Amniotic stem cell (primary cell): ENCODE data around the gene ZNF521.

Source experiments
- DNase-seq: peaks from one replicate; lab custom pipeline; 2025; lab: John Stamatoyannopoulos, UW

The ZNF521 gene

DNA sequence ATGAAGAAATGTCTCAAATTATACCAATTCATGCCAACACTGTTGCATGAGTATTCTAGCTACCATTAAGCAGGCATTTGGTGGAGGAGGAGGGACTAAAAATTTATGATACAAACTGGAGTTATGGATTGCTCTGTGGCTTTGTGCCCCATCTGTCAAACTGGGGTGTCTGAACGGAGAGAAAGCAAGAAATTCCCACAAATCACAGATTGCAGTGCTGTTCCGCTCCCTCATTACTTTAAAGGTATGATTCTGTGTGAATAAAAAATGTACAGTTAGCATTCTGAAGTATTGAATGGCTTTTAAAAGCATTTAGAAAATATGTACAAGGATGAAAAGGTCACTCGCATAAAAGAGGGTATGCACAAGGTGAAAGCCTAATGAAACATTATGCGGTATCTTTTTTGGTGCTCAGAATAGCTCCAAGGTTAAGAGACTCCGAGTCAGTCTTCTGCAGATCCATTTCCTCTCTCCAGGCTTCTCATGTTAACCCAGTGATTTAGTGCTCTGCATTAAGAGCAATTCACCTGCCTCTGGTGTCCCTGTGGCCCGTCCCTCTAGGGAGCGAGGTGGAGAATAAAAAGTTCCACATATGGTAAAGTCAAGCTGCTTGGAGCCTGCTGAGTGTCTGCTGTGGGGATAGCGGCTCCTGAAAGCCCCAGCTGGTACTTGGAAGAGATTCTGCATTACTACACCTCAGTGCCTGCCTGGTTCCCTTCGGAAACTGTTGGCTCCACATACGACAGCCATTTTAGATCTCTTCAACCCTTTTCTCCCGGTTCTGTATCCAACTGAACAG lies 184.2 kb downstream of the ZNF521 start:
- DNase-seq, result no peak

DNA sequence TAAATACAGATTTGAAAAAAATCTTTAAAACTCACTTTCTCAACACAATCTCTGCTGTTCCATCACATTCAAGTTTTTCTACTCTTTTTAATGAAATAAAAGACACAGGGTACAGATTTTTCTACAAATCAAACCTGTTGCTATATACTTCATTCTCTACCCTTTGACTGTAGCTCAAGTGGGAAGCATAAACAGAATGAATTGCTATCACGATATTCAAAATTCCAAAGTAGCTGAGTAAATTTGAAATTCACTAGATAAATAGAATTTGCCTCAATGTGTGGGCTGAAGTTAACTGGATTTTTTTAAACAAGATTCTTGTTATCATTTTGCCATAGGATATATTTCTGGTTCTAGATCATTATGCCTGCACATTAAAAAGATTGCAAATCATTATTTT lies 185.9 kb downstream of the ZNF521 start:
- DNase-seq, result no peak

DNA sequence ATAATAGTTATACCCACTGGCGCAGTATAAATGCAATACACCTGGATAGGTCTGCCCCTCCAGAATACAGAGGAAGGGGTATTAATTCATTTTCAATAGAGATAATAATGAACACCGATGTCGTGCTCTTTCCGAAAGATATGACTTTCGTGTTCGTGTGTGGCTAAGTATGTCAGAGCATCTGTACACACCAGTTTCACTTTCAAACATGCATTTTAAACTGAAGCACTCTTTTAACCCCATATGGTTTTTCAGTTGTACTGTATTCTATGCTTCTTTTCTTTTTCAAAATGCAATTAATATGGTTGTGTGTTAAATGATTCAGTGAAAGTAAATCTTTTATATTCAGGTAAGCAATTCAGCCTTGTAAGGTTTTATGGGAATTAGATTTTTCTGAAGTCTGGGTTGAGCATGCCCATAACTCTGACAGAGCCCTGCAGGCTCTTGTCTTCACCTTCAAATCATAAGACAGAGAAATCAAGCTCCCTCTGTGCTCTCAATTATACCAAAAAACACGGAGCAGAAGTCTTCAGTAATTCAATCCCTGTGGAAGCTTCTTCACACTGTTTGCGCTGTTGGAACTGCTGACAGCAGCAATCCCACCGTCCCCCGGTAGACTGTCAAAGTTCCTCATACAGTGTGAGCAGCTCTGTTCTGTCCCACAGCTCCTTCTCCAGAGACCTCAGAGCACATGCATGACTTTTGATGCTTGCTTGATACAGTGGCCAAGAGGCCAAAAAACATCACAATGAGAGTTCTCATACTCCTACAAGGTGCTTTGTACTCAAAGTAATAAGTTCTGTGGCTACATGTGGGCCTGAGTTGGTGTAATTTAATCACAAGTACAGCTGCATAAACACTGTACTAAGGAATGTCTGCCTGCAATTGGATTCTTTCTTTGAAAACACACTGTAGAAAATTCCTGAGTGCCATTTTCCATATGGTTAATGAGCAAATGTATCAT lies 186.8 kb downstream of the ZNF521 start:
- DNase-seq, result no peak

DNA sequence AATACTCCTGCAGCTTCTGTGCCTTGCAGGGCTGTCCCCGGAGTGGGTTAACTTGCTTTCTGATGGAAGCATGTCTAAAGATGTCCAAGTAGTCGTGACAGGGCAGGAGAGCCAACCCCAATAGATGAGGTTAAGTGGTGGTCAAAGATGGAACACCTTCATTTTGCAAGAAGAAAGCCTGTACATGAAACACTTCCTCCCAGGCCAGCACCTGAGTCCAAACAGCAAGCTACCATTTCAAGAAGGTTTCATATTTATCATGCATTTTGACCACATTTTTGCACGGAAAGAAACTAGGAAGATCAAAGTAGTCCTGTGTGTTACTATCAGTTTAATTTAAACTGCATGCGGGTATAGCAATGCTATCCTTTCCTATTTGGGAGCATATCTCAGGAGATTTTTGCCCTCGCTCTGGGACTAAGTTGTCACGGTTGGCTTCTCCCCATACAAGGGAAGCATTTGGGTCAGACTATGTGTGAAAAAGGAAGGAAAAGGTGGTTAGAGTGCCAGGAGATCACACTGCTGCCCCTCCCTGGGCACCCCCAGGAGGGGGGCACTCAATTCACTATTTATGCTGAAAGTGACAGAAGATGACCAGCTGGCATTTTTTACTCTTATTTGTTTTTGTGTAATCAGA lies 187.6 kb downstream of the ZNF521 start:
- DNase-seq, result no peak

DNA sequence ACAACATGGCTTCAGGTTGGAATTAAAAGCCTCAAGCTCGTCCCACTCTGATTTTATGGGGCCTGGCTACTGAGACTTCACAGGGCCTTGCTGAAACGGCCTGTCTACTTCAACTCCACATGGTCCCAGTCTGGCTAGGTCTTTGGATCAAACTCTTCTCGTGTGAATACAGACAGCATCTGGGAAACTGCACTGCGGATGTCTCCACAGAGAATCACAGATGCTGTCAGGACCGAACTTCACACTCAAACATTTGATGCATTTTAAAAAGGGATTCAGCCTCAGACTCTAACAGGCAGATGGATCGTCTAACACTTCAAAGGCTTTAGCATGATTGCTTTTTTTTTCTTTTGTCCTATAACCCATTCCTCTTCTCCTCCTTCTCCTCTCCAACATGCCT lies 198.5 kb downstream of the ZNF521 start:
- DNase-seq, result no peak

DNA sequence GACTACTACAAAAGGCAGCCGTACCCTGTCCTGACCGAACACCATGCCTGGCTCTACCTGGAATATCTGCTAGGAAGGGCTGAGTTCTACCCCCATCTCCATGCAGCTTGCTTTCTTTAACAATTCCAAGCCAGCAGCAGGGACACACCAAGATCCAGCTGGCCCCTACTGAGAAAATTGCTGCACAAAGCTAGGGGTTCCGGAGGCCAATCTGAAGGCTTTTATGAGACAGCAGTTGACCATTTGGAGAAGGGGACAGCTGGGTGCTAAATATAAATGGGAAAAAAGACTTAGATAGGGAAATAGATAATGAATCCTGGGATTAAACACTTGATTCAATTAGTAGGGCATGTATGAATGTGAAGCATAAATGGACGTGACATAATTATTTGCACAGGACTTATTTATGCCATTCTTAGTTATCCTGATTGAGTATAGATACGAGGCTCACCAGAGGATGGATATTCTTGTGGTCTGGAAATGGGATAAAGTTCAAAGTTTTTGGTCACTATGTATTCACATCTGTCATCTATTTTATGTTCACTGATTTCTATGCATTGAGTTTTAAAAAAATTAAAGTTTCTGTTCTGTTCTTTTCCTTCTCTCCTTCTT lies 204.0 kb downstream of the ZNF521 start:
- DNase-seq, result no peak

DNA sequence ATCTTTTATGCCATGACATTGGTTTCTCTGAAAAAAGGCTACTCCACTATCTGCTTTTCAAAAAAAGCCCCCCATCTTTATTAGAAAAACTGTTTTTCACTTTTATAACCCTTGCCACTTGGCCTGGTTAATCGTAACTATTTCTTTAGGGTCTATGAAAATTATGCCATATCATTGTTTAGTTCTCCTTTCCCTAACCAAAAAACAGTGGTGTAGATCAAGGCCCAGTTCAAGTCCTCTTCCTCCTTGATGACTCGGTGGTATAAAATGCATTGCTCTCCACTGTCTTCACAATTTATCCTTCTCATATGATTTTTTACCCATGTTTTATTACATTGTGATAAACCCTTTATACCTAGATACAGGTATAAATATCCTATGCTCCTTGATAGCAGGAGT lies 205.5 kb downstream of the ZNF521 start:
- no peak for DNase-seq

DNA sequence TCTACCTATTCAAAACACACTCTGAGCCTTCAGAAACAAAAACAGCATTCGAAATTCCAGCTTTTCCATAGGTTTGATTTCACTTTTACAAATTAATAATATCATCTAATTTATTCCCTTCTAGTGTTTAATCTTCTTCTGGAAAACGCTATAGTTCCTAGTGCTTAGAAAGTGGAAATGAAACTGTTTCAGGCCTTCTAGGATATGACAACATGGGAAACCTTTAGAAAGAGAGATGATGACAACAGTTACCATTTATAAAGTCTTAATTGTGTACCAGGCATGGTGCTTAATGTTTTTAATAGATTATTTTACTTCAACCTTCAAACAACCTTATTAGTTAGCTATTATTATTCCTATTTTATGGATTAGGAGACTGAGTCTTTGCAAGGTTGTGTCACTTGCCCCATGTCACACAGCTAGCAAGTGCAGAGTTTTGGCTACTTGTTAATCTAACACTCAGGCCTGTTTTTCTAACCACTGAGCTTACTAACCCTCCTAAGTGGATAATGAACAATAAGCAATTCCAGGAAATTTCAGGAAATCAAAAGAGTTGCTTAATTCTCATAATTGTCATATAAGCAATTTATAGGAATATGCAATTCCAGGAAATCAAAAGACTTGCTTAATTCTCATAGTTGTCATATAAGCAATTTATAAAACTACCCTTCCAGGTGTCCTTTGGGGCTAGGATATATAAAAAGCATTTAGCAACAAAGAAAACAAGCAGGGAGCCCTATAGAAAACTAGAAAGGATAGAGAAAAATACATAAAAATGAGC lies 206.0 kb downstream of the ZNF521 start:
- no peak for DNase-seq

DNA sequence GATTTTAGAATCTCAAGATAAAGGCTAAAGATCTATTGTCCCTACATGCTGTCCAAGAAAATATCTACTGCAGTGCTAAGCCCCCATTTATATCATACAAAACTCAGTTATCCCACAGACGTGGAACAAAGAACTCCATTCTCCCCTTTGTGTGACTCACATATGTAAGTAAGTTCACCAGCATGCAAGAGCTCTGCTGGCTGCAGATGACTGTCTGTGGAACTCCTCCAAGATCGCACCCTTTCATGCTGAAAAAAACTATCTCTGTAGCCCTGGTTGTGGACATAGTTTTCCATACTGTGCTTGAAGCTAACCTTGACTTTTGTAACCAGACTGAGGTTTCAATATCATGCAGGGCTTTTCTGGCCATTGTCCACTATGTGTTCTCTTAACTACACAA lies 207.1 kb downstream of the ZNF521 start:
- DNase-seq, result peak; percentile 19

DNA sequence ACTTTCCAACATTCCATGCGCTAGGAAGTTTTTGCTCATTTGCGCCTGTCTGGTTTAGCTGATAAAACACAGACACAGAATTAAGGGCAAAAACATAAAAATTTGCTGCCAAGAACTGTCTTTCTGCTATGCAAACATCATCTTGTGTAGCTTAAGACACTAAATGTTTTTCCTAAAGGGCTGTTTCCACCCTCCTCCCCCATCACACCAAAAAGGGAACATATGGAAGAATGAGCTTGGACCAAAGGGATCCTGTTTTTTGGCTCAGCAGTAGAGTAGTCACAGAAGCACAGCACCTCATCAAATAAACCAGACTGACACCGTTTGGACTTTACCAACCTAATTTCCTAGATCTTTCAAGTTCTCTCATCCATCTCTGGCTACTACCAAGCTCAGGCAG lies 210.1 kb downstream of the ZNF521 start:
- no peak for DNase-seq

DNA sequence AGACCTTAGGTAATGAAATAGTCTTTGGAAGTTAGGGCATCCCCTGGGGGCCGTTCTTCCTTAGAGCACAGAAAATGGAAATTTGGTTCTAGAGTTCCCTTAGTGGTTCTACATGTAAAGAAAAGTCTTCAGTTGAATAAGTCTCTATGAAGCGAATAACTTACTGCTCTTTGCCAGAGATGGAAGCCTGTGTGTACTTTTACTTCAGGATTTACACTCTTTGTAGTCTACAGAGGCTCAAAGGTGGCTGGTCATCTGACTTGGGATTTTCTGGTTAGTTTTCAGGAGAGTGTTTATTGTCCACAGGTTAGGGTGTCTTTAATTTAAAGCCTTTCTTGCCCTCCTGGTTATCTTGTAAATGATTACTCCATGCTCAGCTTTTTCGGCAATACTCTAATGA lies 210.6 kb downstream of the ZNF521 start:
- no peak for DNase-seq

DNA sequence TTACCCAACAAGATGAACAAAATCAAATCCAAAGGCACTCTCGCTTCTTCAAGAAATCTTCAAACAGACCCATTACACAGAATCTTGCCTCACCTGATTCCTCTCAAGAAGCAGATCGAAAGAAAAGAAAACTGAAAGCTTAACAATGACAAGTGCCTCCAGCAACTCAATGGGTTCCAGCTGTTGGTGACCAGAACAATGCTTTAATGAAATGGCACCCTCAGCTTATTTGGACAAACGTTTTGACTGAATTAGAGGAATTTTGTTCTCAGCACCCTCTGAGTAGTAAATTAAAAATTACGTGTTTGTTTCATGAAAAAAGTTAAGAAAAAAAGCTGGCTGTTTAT lies 211.0 kb downstream of the ZNF521 start:
- no peak for DNase-seq

DNA sequence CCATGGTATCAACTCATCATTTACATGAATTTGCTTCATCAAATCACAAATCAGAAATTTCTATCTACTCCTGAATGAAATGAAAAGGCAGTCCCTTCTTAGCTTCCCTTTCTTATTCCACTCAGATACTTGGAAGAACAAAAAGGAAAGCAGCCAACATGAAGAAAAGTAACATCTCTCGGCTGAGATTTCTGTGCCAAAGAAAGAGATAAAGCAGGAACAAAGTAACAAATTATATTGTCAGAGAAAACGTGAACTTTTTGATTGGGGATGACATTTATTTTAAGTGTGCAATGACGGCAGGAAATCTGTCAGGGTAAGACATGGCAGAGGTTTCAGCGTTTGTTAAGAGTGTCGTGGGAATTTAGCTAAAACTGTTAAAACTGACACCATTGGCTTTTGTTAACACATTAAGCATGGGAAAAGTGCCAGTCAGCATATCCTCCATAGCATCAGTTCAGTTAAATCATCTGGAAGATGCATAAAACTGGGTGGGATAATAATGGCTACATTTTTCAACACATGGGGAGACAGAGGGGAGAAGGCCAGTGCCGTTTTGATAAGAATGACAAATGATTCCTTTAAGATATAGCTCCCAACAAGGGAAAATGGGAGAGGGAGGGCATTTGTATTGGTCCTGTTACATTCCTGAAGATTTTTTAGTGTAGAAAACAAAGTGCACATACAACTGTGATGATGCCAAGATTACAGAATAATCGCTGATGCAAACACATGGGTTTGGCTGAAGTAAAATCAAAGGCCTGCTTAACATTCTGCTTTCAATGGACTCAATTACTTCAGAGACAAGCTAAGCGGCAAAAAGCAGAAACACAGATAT lies 211.6 kb downstream of the ZNF521 start:
- no peak for DNase-seq

DNA sequence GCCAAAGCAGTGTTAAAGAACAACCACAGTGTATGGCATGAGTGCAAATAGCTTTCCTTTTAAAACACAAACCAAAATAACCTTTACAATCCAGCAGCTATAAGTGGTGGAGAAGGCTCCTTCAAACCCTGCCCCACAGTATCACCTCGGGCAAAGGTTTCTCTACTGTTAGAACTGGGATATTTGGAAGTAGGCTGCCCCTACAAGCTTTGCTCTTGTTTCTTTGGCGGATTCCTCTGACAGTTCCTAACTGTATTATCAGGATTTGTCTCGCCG lies 214.8 kb downstream of the ZNF521 start:
- no peak for DNase-seq

DNA sequence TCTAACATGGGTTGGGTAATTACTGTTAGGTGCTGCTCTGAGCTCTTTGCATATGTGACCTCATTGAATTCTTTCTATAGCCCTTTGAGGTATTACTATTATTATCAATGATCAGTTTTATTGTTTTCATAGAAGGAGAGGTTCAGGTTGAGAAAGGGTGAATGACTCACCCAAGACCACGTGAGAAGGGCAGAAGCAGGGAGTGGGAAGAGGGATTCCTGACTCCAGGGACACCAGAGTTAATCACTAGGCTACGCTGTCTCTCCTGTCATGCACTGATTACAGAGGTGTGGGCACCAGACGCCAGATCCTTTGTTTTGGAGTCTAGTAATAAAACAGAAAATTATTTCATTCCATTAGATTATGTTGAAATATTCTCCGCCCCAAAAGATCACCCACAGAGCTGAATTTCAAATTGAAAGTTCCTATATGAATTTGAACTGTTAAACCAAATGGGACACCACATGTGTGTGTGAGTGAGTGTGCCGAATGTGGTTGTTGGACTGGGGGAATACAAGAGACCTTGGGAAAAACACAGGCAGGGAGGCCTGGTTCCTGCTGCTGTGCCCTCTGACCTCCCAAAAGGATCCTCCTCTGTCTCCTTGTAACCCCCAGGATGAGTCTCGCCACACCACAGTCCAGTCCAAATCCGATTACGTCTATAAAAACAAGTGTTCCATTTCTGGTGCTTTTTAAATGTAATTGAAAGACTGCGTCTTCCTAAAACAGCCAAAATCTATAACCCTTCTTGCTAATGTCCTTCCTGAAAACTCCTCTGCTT lies 215.4 kb downstream of the ZNF521 start:
- DNase-seq, result no peak

DNA sequence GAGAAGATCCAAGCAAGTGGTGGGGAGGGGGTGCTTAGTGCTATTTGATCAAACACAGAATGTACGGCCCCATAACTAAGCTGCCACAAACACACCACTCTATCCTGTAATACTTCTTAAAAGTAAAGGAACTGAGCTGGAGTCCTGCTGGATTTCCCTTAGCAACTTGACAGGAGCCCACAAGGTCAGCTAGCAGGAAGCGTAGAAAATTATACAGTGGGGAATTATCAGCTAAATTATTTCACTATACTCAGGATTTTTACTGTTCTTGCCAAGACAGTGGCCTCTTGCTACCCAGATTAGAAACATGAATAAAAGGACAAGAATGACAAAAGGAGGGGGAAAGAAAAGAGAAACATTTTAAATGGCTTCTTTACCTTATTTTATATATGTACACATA lies 217.1 kb downstream of the ZNF521 start:
- DNase-seq, result no peak

DNA sequence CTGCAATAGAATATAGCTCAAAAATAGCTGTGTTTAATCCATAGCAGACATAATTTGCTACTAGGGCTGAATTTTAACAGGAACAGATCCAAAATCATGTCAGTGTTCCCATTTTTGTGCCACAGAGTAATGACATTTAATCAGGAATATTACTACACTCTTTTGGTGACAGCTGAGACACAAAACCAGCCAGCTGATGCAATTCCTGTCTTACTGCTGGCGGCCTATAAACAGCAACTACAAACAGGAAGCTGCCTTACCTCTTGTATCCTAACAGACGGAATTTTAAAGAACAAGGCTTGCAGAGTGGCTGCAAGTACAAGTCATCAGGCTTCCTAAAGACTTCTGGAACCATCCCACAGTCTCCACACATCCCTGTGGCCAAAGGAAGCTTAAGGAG lies 218.1 kb downstream of the ZNF521 start:
- DNase-seq, result no peak

DNA sequence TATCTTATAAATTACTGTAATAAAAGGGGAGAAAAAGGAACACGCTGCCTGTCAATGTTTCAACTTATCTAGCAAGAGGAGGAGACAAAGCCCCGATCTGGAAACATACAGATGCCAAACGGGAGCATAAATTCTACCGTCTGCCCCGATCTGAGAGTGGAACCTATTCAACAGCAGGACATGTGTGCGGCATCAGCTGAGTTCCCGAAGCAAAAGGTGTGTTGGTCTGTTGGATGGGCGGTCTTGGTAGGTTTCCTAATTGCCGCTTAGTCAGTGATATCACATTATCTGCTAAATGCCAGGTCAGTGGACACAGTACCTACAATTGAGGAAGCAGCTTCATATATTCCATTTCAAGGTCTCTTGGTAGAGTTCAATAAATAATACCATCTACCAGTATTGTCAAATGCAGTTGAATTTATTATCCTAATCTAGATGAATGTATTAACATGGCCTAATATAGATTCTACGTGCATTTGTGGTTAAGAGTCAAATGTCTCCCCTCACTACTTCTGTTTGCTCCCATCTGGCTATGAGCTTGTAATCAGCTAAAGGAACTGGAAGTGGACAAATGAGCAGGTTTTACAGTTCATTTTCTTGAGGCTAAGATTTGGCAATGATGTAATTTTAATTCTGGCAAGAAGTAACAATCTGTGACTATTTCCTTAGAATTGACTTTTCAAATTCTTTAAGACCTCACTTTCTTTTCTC lies 219.0 kb downstream of the ZNF521 start:
- DNase-seq, result no peak

DNA sequence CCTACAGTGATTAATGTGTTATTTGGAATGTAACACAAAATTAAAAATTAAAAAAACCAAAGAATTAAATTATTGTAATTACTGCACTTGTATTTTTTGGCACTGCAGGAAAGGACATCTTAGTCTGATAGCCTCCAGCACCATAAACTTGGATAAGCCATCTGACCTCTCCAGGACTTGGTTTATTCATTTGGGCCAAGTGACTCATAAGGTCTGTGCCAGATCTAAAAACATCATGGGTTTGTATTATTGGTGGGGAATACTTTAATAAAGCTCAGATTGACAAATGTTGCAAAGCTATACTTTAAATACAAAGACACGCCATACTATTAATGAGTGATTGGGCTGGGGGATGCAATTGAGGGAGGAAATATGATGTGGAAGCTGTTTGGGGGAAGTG lies 225.2 kb downstream of the ZNF521 start:
- no peak for DNase-seq

DNA sequence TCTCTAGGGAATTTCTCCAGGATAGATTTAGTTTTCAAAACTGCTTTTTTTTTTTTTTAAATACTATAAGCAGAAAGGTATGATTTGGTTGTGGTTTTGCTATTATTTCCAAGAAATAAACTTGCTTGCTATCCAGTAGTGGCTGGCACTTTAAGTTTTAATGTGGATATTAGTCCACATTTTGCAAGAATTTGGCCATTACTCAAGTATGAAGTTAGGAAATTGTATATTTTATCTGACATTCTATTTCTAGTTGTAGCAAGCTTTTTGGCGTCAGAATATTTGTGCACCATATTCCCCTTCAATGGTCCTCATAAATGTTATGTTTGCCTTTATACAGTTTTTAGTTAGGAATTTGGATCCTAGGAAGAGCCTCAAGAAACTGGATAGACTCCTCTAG lies 226.3 kb downstream of the ZNF521 start:
- DNase-seq, result no peak
